Measurements from ENCODE around the gene PSKH1.
"Not testable (repeated sequence)": the region's sequence is repeated elsewhere in the genome, so short reads cannot be mapped to it uniquely, and the experiment has no call there.

Gene PSKH1

GRCh38 chr16:67888331-67888730, 4.7 kb upstream of the PSKH1 start:
- DNase-seq (ENCODE audit: low spot score) = no peak

GRCh38 chr16:67892375-67892774, 679 bp upstream of the PSKH1 start:
- DNase-seq (ENCODE audit: low spot score) = no peak

- peak; percentile 22 for DNase-seq (ENCODE audit: low spot score)
Measured at GRCh38 chr16:67893743-67894399, 817 bp downstream of the PSKH1 start.

GRCh38 chr16:67897231-67897630, 4.2 kb downstream of the PSKH1 start:
- no peak for DNase-seq (ENCODE audit: low spot score)

GRCh38 chr16:67901734-67902133, 8.7 kb downstream of the PSKH1 start:
- no peak for DNase-seq (ENCODE audit: low spot score)

- no peak for DNase-seq (ENCODE audit: low spot score)
Measured at GRCh38 chr16:67902831-67903230, 9.8 kb downstream of the PSKH1 start.

GRCh38 chr16:67907397-67908180, 14.5 kb downstream of the PSKH1 start:
- no peak for DNase-seq (ENCODE audit: low spot score)

GRCh38 chr16:67909056-67909742, 16.1 kb downstream of the PSKH1 start:
- no peak for DNase-seq (ENCODE audit: low spot score)

GRCh38 chr16:67910158-67910557, 17.1 kb downstream of the PSKH1 start:
- DNase-seq (ENCODE audit: low spot score) = no peak

- no peak for DNase-seq (ENCODE audit: low spot score)
Measured at GRCh38 chr16:67914758-67915495, 21.9 kb downstream of the PSKH1 start.

GRCh38 chr16:67915496-67915769, 22.4 kb downstream of the PSKH1 start:
- not testable (repeated sequence) for DNase-seq (ENCODE audit: low spot score)

- DNase-seq (ENCODE audit: low spot score) = no peak
Measured at GRCh38 chr16:67915831-67916723, 23.0 kb downstream of the PSKH1 start.

- DNase-seq (ENCODE audit: low spot score) = no peak
Measured at GRCh38 chr16:67917140-67917851, 24.2 kb downstream of the PSKH1 start.

GRCh38 chr16:67917852-67918236, 24.8 kb downstream of the PSKH1 start:
- no peak for DNase-seq (ENCODE audit: low spot score)

- no peak for DNase-seq (ENCODE audit: low spot score)
Measured at GRCh38 chr16:67919622-67920221, 26.7 kb downstream of the PSKH1 start.

GRCh38 chr16:67922221-67922620, 29.2 kb downstream of the PSKH1 start:
- no peak for DNase-seq (ENCODE audit: low spot score)

GRCh38 chr16:67922740-67923139, 29.7 kb downstream of the PSKH1 start:
- DNase-seq (ENCODE audit: low spot score) = no peak

GRCh38 chr16:67923414-67924116, 30.5 kb downstream of the PSKH1 start:
- no peak for DNase-seq (ENCODE audit: low spot score)

- DNase-seq (ENCODE audit: low spot score) = no peak
Measured at GRCh38 chr16:67924140-67924906, 31.3 kb downstream of the PSKH1 start.
